ENCODE data around the gene TMC7.

Gene TMC7

GRCh38 chr16:19031738-19032137 lies 48.0 kb downstream of the TMC7 start:
- no peak for DNase-seq (ENCODE audit: extremely low spot score)
- CTCF ChIA-PET: no interaction called here
- TF ChIP-seq PKNOX1 (IDR thresholded peaks at IDR 0.05): no peak
- no peak for TF ChIP-seq L3MBTL2 (conservative IDR thresholded peaks at IDR 0.05)
- no peak for TF ChIP-seq NFRKB (IDR thresholded peaks at IDR 0.05)
- TF ChIP-seq BHLHE40 (IDR thresholded peaks at IDR 0.05; ENCODE audit: borderline replicate concordance): no peak
- no peak for TF ChIP-seq FOXA1 (IDR thresholded peaks at IDR 0.05)
- no peak for TF ChIP-seq FOXM1 (IDR thresholded peaks at IDR 0.05; ENCODE audit: borderline replicate concordance)
- TF ChIP-seq HDGF (IDR thresholded peaks at IDR 0.05; ENCODE audit: borderline replicate concordance): no peak
- TF ChIP-seq ELF4 (IDR thresholded peaks at IDR 0.05): no peak
- no peak for TF ChIP-seq CTBP1 (IDR thresholded peaks at IDR 0.05; ENCODE audit: borderline replicate concordance)
- no peak for TF ChIP-seq ARNT (IDR thresholded peaks at IDR 0.05)
- TF ChIP-seq LEF1 (IDR thresholded peaks at IDR 0.05; ENCODE audit: borderline replicate concordance): no peak
- POLR2A ChIA-PET: no interaction called here

DNA sequence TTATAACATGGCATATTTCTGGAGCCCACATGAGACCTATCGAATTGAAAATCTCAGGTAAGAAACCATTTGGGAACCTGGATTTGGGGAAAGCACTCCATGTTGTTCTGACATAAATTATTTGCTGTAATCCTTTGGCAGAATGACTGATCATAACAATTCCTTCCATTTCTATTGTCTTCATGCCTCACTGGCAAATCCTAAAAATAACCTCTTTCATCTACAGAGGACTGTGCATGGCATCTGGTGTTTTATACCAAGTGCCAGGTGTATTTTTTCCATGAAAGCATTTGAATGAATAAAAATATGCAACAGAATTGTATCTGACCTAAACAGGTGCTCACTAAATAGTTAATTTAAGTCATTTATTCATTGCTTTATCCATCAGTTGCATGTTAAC lies 50.0 kb downstream of the TMC7 start:
- no peak for DNase-seq (ENCODE audit: extremely low spot score)
- CTCF ChIA-PET: no interaction called here
- no peak for TF ChIP-seq L3MBTL2 (conservative IDR thresholded peaks at IDR 0.05)
- TF ChIP-seq HDGF (IDR thresholded peaks at IDR 0.05; ENCODE audit: borderline replicate concordance): no peak
- TF ChIP-seq ELF4 (IDR thresholded peaks at IDR 0.05): no peak
- TF ChIP-seq CTBP1 (IDR thresholded peaks at IDR 0.05; ENCODE audit: borderline replicate concordance): no peak
- TF ChIP-seq NFRKB (IDR thresholded peaks at IDR 0.05): no peak
- POLR2A ChIA-PET: no interaction called here

GRCh38 chr16:19040400-19040799 lies 56.7 kb downstream of the TMC7 start:
- no peak for TF ChIP-seq FOXA1 (IDR thresholded peaks at IDR 0.05)
- TF ChIP-seq PKNOX1 (IDR thresholded peaks at IDR 0.05): no peak
- no peak for TF ChIP-seq L3MBTL2 (conservative IDR thresholded peaks at IDR 0.05)
- TF ChIP-seq CTBP1 (IDR thresholded peaks at IDR 0.05; ENCODE audit: borderline replicate concordance): no peak
- TF ChIP-seq FOXM1 (IDR thresholded peaks at IDR 0.05; ENCODE audit: borderline replicate concordance): no peak
- no peak for TF ChIP-seq LEF1 (IDR thresholded peaks at IDR 0.05; ENCODE audit: borderline replicate concordance)
- TF ChIP-seq NFRKB (IDR thresholded peaks at IDR 0.05): no peak
- no peak for TF ChIP-seq TARDBP (IDR thresholded peaks at IDR 0.05)
- DNase-seq (ENCODE audit: extremely low spot score): no peak
- ChIA-PET POLR2A (no interaction called here), CTCF (interaction anchor here (0.6 kb wide), 1 partner anchor 28 kb away, joined by 7 read pairs; no protein-coding TSS in a partner anchor)

GRCh38 chr16:19044769-19045168 lies 61.0 kb downstream of the TMC7 start:
- POLR2A ChIA-PET: no interaction called here
- CTCF ChIA-PET: no interaction called here
- no peak for DNase-seq (ENCODE audit: extremely low spot score)
- TF ChIP-seq LEF1 (IDR thresholded peaks at IDR 0.05; ENCODE audit: borderline replicate concordance) (no peak), TARDBP (IDR thresholded peaks at IDR 0.05) (no peak), PKNOX1 (IDR thresholded peaks at IDR 0.05) (no peak), FOXM1 (IDR thresholded peaks at IDR 0.05; ENCODE audit: borderline replicate concordance) (no peak), SP1 (IDR thresholded peaks at IDR 0.05) (no peak), FOXA1 (IDR thresholded peaks at IDR 0.05) (no peak), ARNT (IDR thresholded peaks at IDR 0.05) (no peak), BHLHE40 (IDR thresholded peaks at IDR 0.05; ENCODE audit: borderline replicate concordance) (no peak), ZNF384 (IDR thresholded peaks at IDR 0.05) (no peak), ELF4 (IDR thresholded peaks at IDR 0.05) (no peak)

DNA sequence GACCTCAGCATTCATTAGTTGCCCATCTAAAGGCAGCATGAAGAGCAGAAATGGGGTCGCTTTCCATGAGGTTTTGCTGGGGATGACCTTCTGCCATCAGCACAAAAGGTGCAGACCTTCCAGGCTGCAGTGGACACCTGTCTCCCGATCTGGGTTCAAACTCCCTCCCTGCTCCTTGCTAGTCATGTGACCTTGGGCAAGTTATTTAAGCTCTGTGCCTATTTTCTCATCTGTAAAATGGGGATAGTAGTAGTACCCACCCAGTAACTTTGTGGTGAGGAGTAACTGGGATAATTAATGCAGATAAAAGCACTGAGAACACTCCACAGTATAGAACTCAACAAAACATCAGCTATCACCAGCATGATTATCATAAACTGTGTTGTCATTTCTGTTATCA lies 62.3 kb downstream of the TMC7 start:
- ChIA-PET CTCF (no interaction called here), POLR2A (no interaction called here)
- TF ChIP-seq ELF4 (IDR thresholded peaks at IDR 0.05): no peak
- TF ChIP-seq SUZ12 (IDR thresholded peaks at IDR 0.05): no peak
- DNase-seq (ENCODE audit: extremely low spot score): no peak

GRCh38 chr16:19062706-19063105 lies 79.0 kb downstream of the TMC7 start:
- CTCF ChIA-PET: no interaction called here
- no peak for TF ChIP-seq ARNT (IDR thresholded peaks at IDR 0.05)
- TF ChIP-seq SP1 (IDR thresholded peaks at IDR 0.05): no peak
- no peak for TF ChIP-seq TARDBP (IDR thresholded peaks at IDR 0.05)
- TF ChIP-seq HDGF (IDR thresholded peaks at IDR 0.05; ENCODE audit: borderline replicate concordance): no peak
- TF ChIP-seq LEF1 (IDR thresholded peaks at IDR 0.05; ENCODE audit: borderline replicate concordance): no peak
- no peak for TF ChIP-seq FOXA1 (IDR thresholded peaks at IDR 0.05)
- TF ChIP-seq ZNF384 (IDR thresholded peaks at IDR 0.05): no peak
- TF ChIP-seq NFRKB (IDR thresholded peaks at IDR 0.05): no peak
- TF ChIP-seq ELF4 (IDR thresholded peaks at IDR 0.05): no peak
- TF ChIP-seq PKNOX1 (IDR thresholded peaks at IDR 0.05): no peak
- no peak for TF ChIP-seq BHLHE40 (IDR thresholded peaks at IDR 0.05; ENCODE audit: borderline replicate concordance)

DNA sequence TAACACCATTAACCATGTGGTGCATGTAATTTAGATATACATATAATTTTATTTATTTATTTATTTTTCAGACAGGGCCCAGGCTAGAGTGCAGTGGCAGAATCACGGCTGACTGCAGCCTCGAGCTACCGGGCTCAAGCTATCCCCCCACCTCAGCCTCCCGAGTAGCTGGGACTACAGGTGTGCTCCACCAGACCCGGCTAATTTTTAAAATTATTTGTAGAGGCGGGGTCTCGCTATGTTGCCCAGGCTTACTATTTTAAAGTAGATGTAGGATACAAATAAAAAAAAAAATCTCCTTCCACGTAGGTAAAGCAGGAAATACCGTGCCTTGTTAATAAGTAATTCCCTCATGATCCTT lies 83.2 kb downstream of the TMC7 start:
- DNase-seq (ENCODE audit: extremely low spot score): no peak
- POLR2A ChIA-PET: interaction anchor here (0.7 to 1.7 kb wide), 11 partner anchors 9 to 279 kb away, joined by 3 to 8 read pairs (median 3); partner anchors contain the start of genes RPS15A and TMC7
- TF ChIP-seq L3MBTL2 (conservative IDR thresholded peaks at IDR 0.05) (no peak), FOXM1 (IDR thresholded peaks at IDR 0.05; ENCODE audit: borderline replicate concordance) (no peak), BHLHE40 (IDR thresholded peaks at IDR 0.05; ENCODE audit: borderline replicate concordance) (no peak), HDGF (IDR thresholded peaks at IDR 0.05; ENCODE audit: borderline replicate concordance) (no peak), ZNF384 (IDR thresholded peaks at IDR 0.05) (no peak), NFRKB (IDR thresholded peaks at IDR 0.05) (no peak), FOXA1 (IDR thresholded peaks at IDR 0.05) (no peak), TARDBP (IDR thresholded peaks at IDR 0.05) (no peak), SUZ12 (IDR thresholded peaks at IDR 0.05) (no peak), FOXK2 (IDR thresholded peaks at IDR 0.05) (no peak)
- CTCF ChIA-PET: interaction anchor here (0.7 to 1.0 kb wide), 3 partner anchors 19 to 88 kb away, joined by 3 to 4 read pairs (median 3); no protein-coding TSS in a partner anchor

More at GRCh38 chr16:19062706-19063105, 79.0 kb downstream of the TMC7 start:
- DNase-seq (ENCODE audit: extremely low spot score): no peak
- POLR2A ChIA-PET: no interaction called here
